ENCODE results near the gene TRABD2A. TPM values are rescaled to one million over a fixed set of nuclear protein-coding genes. Genes with fewer than 3 reads are reported as not detected.

The TRABD2A gene
- total RNA-seq, 2 experiments from 2014 or later: 35.9 to 38.3 TPM

DNA sequence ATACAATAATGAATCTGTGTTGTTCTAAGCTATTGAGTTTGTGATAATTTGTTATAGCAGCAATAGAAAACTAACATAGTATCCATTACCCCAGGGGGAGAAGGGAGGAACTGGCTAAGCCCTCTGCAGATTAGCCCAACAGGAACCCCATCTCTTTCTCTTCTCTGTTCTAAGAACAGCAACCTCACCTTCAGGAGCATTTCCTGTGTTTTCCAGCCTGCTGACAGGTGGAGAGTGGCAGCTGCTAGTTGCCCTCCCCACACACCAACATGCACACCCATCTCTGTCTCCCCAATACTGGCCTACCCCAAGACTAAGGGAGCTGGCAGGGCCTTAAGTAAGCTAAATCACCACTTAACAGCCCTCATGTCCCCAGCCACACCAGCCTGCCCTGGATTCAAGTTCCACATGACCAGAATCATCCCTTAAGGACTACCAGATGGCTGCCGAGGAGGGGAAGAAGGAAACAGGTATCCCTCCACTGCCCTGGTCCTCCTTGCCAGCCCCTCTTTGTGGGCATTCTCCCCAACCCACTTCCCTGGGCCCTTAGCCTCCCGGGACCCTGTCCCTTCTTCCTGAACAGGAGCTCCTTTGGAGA lies 52.8 kb downstream of the TRABD2A start:
- H3K36me3 Mint-ChIP-seq (ENCODE audit: low read depth): peaks cover 19% of the 10 kb centered on the region
- no peak overlapping the region for H3K27ac Mint-ChIP-seq
- H3K4me1 Mint-ChIP-seq: peaks cover 35% of the 10 kb centered on the region
- no peaks in the 10 kb centered on the region for H3K9me3 Mint-ChIP-seq
- CTCF ChIA-PET: interaction anchor here (0.9 to 1.7 kb wide), 2 partner anchors 21 to 37 kb away, joined by 3 to 4 read pairs; no protein-coding TSS in a partner anchor
- no peaks in the 10 kb centered on the region for H3K27me3 Mint-ChIP-seq
- H3K4me3 Mint-ChIP-seq: no peak overlapping the region
- DNase-seq: no peak
- POLR2A ChIA-PET: interaction anchor here (1.2 to 3.6 kb wide), 2 partner anchors 10 to 11 kb away, joined by 3 to 13 read pairs; no protein-coding TSS in a partner anchor

DNA sequence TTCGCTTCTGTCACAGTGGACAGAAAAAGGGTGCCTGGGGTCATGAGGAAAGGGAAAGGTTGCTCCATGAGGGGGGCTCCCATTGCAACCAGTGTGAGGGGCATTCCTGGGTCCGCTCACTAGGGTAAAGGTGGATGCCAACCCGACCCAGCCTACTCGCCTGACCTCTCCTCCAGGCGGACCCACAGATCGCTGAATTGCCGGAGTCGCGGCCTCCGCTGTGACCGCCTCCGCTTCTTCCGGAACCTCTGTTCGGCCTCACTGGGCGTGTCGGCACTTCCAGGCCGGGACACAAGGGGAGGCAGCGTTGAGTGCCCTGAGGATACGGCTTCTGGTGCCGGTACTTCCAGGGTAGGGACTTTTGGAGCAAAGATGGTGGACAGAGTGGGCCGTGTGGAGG lies 57.1 kb downstream of the TRABD2A start:
- Mint-ChIP-seq H3K27ac (no peak overlapping the region), H3K4me1 (peaks cover 14% of the 10 kb centered on the region), H3K9me3 (no peaks in the 10 kb centered on the region), H3K4me3 (no peak overlapping the region), H3K36me3 (ENCODE audit: low read depth) (peaks cover 25% of the 10 kb centered on the region), H3K27me3 (no peaks in the 10 kb centered on the region)
- ChIA-PET CTCF (no interaction called here), POLR2A (no interaction called here)
- no peak for DNase-seq

DNA sequence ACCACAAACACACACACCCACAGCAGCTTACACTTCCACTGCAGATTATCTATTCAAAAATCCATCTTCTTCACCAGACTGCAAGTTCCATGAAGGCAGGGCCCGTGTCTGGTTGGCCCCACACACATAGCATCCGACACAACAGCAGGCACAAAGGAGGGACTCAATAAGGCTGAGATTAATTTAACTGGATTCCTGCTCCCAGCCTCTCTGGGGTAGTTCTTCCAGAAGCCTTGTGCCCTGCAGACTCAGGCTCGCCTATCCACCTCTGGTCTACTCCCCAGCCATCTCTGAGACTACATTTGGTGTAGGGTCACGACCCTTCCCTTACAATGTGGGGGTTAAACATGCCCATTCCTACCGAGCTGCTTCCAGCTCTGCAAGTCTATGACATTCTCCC lies 57.7 kb downstream of the TRABD2A start:
- Mint-ChIP-seq H3K27ac (no peak overlapping the region), H3K4me3 (no peak overlapping the region), H3K27me3 (no peaks in the 10 kb centered on the region), H3K36me3 (ENCODE audit: low read depth) (peaks cover 20% of the 10 kb centered on the region), H3K9me3 (no peaks in the 10 kb centered on the region), H3K4me1 (peaks cover 11% of the 10 kb centered on the region)
- ChIA-PET CTCF (no interaction called here), POLR2A (interaction anchor here (1.1 kb wide), 1 partner anchor 23 kb away, joined by 4 read pairs; no protein-coding TSS in a partner anchor)
- no peak for DNase-seq

DNA sequence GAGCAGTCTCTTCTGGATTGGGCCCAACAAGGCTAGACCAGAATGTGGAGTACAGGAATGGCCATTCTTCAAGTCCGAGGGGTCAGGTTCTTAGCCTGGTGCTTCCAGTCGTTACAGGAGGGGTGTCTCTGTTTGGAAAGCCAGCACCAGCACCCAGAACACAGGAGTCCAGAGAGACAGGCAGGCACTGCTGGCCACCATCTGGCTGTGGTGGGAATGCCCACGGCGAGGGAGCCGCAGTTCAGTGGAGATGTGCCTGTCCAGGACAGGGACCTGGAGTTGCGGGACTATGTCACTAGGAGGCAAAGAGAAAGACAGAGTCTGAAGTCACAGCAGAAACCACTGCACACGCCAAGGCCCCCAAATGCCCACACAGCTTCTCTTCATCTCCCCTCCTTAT lies 59.1 kb downstream of the TRABD2A start:
- ChIA-PET CTCF (interaction anchor here (0.6 kb wide), 1 partner anchor 477 kb away, joined by 3 read pairs; no protein-coding TSS in a partner anchor), POLR2A (interaction anchor here (1.1 kb wide), 1 partner anchor 24 kb away, joined by 4 read pairs; no protein-coding TSS in a partner anchor)
- no peaks in the 10 kb centered on the region for H3K27me3 Mint-ChIP-seq
- H3K9me3 Mint-ChIP-seq: no peaks in the 10 kb centered on the region
- H3K36me3 Mint-ChIP-seq (ENCODE audit: low read depth): peaks cover 17% of the 10 kb centered on the region
- no peak overlapping the region for H3K27ac Mint-ChIP-seq
- DNase-seq: no peak
- no peak overlapping the region for H3K4me3 Mint-ChIP-seq
- H3K4me1 Mint-ChIP-seq: peaks cover 18% of the 10 kb centered on the region

DNA sequence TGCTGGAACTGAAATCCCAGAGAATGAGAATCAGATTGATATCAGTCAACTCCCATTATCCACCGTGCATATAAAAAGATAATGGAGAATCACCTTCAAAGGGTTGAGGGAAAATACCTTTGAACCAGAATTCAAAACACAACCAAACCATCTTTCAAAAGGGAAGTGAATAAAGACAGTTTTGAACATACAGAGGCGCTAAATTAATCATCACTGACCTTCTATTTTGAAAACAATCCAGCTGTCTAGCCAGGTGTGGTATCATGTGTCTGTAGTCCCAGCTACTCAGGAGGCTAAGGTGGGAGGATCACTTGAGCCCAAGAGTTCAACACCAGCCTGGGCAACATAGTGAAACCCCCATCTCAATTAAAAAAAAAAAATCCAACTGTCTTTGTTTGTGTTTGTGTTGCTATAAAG lies 63.6 kb downstream of the TRABD2A start:
- POLR2A ChIA-PET: interaction anchor here (1.2 kb wide), 1 partner anchor 11 kb away, joined by 3 read pairs; no protein-coding TSS in a partner anchor
- CTCF ChIA-PET: interaction anchor here (1.0 kb wide), 1 partner anchor 320 kb away, joined by 3 read pairs; no protein-coding TSS in a partner anchor
- Mint-ChIP-seq H3K36me3 (ENCODE audit: low read depth) (peaks cover 12% of the 10 kb centered on the region), H3K27ac (no peak overlapping the region), H3K9me3 (peaks cover 2% of the 10 kb centered on the region), H3K27me3 (no peaks in the 10 kb centered on the region), H3K4me1 (peaks cover 23% of the 10 kb centered on the region), H3K4me3 (no peak overlapping the region)
- DNase-seq: no peak

DNA sequence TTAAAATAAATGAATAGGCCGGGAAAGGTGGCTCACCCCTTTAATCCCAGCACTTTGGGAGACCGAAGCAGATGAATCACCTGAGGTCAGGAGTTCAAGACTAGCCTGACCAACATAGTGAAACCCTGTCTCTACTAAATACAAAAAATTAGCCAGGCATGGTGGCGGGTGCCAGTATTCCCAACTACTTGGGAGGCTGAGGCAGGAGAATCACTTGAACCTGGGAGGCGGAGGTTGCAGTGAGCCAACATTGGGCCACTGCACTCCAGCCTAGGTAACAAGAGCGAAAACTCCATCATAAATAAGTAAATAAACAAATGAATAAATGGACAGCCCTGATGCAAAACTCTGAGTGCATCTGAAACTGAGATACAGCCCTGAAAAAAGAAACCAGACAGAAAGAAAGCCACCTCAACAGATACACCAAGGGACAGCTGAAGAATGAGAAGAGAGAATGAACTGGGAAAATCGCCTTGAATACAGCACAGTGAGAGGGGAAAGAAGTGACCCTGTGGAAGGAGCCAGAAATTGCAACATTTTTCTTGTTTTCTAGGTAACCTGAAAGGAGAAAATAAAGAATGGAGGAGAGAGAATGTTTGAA lies 64.4 kb downstream of the TRABD2A start:
- ChIA-PET POLR2A (no interaction called here), CTCF (no interaction called here)
- Mint-ChIP-seq H3K4me1 (peaks cover 23% of the 10 kb centered on the region), H3K9me3 (peaks cover 2% of the 10 kb centered on the region), H3K4me3 (no peak overlapping the region), H3K27ac (no peak overlapping the region), H3K36me3 (ENCODE audit: low read depth) (peaks cover 9% of the 10 kb centered on the region), H3K27me3 (no peaks in the 10 kb centered on the region)
- DNase-seq: no peak

DNA sequence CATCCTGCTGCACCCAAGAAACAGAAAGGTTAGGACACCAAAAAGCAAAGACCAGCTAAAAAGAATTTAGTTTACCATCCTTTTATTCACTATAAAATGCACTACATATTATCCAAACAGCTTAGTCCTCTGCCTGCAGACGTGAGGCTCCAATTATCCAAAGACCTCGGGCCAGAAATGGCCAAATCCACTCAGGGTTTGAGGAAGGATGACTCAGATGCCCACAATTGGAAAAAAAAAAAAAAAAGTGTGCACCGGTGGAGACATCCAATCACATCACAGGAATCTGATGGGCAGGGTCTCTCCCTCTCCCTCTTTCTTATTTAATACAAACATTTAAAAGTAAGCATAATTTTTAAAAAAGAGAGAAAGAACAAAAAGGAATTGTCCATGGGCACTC lies 65.7 kb downstream of the TRABD2A start:
- ChIA-PET POLR2A (interaction anchor here (1.5 kb wide), 1 partner anchor 31 kb away, joined by 3 read pairs; no protein-coding TSS in a partner anchor), CTCF (interaction anchor here (1.8 kb wide), 1 partner anchor 11 kb away, joined by 4 read pairs; no protein-coding TSS in a partner anchor)
- peaks cover 9% of the 10 kb centered on the region for H3K36me3 Mint-ChIP-seq (ENCODE audit: low read depth)
- peaks cover 23% of the 10 kb centered on the region for H3K4me1 Mint-ChIP-seq
- DNase-seq: no peak
- no peak overlapping the region for H3K27ac Mint-ChIP-seq
- peaks cover 2% of the 10 kb centered on the region for H3K9me3 Mint-ChIP-seq
- peaks cover 1% of the 10 kb centered on the region for H3K27me3 Mint-ChIP-seq
- H3K4me3 Mint-ChIP-seq: no peak overlapping the region

DNA sequence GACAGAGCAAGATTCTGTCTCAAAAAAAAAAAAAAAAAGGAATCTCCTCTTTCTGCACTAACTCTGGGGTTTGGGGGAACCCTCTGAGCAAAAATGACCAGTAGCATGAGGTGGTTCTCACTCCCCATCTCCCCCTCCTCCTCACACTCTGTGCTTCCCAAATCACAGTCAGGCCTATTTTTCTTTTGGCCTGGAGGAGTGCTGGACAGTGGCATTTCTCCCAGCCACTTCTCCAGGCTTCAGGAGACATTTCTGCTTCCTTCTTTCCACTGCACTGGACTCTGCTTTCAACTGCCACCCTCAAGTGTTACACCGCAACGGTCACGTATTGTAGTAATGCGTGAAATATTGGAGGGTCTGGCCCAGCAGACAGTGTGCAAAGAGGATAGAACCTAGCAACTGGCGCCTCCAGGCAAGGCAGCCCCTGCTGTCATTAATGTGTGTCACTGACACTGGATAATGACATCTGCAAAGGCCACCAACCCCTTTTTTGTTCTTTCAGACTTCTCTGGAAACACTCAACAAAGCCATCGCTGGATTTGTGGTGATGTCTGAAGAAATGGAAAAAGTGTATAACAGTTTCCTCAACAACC lies 68.9 kb downstream of the TRABD2A start:
- no peak overlapping the region for H3K27ac Mint-ChIP-seq
- no peak overlapping the region for H3K4me3 Mint-ChIP-seq
- peaks cover 9% of the 10 kb centered on the region for H3K4me1 Mint-ChIP-seq
- POLR2A ChIA-PET: no interaction called here
- DNase-seq: no peak
- peaks cover 6% of the 10 kb centered on the region for H3K36me3 Mint-ChIP-seq (ENCODE audit: low read depth)
- peaks cover 2% of the 10 kb centered on the region for H3K9me3 Mint-ChIP-seq
- peaks cover 1% of the 10 kb centered on the region for H3K27me3 Mint-ChIP-seq
- CTCF ChIA-PET: no interaction called here

DNA sequence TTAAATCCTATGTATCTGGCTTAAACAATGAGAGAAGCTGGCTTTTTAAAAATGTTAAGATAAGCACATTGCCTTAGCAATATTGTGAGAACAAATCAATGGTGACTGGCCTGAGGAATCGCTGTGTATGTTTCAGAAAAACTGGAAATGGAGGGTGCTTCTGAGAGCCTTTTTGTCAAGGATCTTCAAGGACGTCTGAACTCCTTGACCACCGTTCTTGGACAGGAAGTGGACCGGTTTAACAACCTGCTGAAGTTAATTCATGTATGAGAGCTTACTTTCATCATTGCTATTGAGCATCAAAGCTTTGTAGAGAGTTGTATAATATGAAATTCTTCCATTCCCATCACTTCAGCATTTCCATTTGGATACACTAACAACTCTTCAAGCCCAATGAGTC lies 72.6 kb downstream of the TRABD2A start:
- CTCF ChIA-PET: no interaction called here
- POLR2A ChIA-PET: no interaction called here
- H3K27me3 Mint-ChIP-seq: peaks cover 1% of the 10 kb centered on the region

DNA sequence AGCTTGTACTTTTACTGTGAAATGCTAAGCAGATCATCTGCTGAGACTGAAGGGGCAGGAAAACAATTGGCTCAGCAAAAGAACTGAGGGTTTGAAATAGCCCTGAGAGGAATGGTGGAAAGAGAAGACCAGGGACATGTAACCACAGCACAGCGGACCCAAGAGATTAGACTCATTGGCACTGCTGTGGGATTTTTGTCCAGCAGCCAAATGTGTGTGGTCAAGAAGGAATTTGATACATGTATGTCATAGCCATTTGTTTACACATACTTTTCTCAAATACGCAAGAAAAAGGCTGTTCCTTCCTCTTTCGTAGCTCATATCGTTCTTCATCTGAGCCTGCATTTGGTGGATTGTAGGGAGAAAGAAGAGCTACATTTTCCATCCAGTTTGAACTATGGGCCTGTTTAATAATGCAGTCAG lies 73.8 kb downstream of the TRABD2A start:
- H3K36me3 Mint-ChIP-seq (ENCODE audit: low read depth): peaks cover 2% of the 10 kb centered on the region
- no peak overlapping the region for H3K4me3 Mint-ChIP-seq
- DNase-seq: no peak
- H3K27me3 Mint-ChIP-seq: peaks cover 1% of the 10 kb centered on the region
- POLR2A ChIA-PET: no interaction called here
- no peak overlapping the region for H3K27ac Mint-ChIP-seq
- no peaks in the 10 kb centered on the region for H3K4me1 Mint-ChIP-seq
- CTCF ChIA-PET: no interaction called here
- peaks cover 7% of the 10 kb centered on the region for H3K9me3 Mint-ChIP-seq

More for the DNA sequence above, 72.6 kb downstream of the TRABD2A start:
- H3K27ac Mint-ChIP-seq: no peak overlapping the region
- H3K9me3 Mint-ChIP-seq: no peaks in the 10 kb centered on the region
- DNase-seq: no peak
- H3K36me3 Mint-ChIP-seq (ENCODE audit: low read depth): no peaks in the 10 kb centered on the region
- H3K4me3 Mint-ChIP-seq: no peak overlapping the region
- H3K4me1 Mint-ChIP-seq: no peaks in the 10 kb centered on the region

DNA sequence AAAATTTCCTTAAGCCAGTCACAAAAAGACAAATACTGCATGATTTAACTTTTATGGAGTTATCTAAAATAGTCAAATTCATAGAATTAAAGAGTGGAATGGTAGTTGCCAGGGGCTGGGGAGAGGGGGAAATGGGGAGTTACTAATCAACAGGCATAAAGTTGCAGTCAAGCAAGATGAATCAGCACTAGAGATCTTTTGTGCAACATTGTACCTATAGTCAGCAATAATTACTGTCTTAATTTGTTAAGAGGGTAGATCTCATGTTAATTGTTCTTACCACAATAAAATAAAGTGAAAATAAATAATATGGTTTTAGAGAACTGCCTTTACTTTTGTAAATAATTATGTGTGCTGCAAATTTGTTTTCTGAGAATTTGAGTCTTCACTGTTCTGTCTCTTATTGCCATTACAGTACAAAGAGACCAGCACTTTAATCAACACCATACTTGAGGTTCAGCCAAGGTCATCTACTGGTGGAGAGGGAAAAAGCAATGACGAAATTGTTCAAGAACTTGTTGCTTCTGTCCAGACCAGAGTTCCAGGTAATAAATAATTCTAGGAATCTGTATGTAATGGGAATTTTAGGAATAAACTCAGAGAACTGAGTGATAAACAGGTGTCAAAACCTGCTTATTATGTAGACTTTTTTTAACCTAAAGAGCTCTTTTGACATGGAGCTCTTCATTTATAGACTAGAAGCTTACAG lies 75.5 kb downstream of the TRABD2A start:
- no peak overlapping the region for H3K27ac Mint-ChIP-seq
- peaks cover 6% of the 10 kb centered on the region for H3K36me3 Mint-ChIP-seq (ENCODE audit: low read depth)
- H3K4me3 Mint-ChIP-seq: no peak overlapping the region
- ChIA-PET POLR2A (interaction anchor here (1.4 kb wide), 1 partner anchor 23 kb away, joined by 3 read pairs; no protein-coding TSS in a partner anchor), CTCF (no interaction called here)
- peaks cover 14% of the 10 kb centered on the region for H3K9me3 Mint-ChIP-seq
- peaks cover 6% of the 10 kb centered on the region for H3K4me1 Mint-ChIP-seq
- no peaks in the 10 kb centered on the region for H3K27me3 Mint-ChIP-seq
- no peak for DNase-seq

DNA sequence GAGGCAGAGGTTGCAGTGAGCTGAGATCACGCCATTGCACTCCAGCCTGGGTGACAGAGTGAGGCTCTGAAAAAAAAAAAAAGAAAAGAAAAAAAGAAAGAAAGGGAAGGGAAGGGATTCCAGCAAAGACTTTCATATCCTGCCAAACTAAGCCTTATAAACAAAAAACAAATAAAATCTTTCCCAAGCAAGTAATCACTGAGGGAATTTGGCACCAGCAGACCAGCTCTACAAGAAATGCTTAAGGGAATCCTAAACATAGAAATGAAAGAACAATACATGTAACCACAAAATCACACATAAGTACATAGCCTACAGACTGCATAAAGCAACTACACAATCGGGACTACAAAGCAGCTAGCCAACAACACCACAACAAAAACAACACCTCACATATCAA lies 79.1 kb downstream of the TRABD2A start:
- no peaks in the 10 kb centered on the region for H3K27me3 Mint-ChIP-seq
- H3K4me1 Mint-ChIP-seq: peaks cover 13% of the 10 kb centered on the region
- H3K4me3 Mint-ChIP-seq: no peak overlapping the region
- peaks cover 14% of the 10 kb centered on the region for H3K9me3 Mint-ChIP-seq
- H3K36me3 Mint-ChIP-seq (ENCODE audit: low read depth): peaks cover 6% of the 10 kb centered on the region
- H3K27ac Mint-ChIP-seq: no peak overlapping the region
- no peak for DNase-seq
- ChIA-PET CTCF (interaction anchor here (0.8 kb wide), 1 partner anchor 12 kb away, joined by 3 read pairs; no protein-coding TSS in a partner anchor), POLR2A (no interaction called here)
